ENCODE results near the gene BRD3OS.

The BRD3OS gene

DNA sequence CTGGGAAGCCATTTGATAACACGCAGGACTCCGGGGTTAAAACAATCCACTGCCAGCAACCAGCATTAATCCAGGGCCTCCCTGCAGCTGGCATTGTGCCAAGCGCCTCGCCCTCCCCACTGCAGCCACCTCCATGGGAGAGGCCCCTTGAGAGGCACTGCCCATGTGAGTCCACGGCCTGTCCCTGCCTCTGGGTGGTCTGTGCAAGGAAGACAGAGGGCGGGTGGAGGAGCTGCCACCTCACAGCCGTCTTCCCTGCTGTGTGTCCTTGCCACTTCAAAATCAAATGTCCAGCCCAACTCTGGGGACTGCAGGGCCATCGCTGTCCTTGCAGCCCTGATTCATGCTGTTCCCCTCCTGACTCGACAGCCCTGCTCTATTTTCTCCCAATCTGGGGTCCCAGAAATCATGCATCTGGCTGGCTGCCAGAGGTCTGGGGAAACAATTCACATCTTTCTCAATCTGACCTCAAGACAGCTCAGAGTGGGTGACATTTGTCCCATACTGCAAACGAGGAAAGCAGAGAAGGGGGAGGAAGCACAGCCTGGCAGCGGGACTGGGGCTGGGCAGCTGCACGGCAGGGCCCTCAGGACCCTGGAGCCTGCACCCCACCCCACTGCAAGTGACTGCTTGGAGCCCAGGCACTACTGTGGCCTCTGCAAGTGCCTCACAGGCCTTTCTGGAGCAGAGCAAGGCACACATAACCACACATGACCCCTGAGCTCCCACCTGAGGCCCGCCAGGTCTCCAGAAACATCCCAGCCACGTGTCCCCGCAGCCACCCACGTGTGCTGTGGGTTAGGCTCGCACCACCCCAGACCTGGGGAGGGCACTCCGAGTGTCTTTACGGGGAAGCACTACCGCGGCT, 15.7 kb downstream of the BRD3OS start:
- H3K4me3 Mint-ChIP-seq: no peak overlapping the region

DNA sequence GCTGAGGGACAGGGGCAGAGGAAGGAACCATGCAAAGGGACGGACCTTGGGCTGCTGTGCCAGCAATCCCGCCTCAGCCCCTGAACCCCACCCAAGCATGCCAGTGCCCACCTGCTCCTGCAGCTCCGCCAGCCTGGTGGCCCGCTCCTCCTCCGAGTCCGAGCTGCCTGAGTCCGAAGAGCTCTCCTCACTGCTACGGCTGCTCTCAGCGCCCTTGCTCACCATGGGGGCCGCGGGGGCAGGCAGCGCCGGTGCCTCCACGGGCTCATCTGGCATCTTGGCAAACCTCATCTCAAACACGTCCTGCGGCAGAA, 16.3 kb downstream of the BRD3OS start:
- DNase-seq (ENCODE audit: low spot score): no peak
- H3K9me3 Mint-ChIP-seq: no peaks in the 10 kb centered on the region
- no peaks in the 10 kb centered on the region for H3K4me1 Mint-ChIP-seq (ENCODE audit: low read depth)
- no peak overlapping the region for H3K27ac Mint-ChIP-seq
- H3K27me3 Mint-ChIP-seq (ENCODE audit: low read depth): no peaks in the 10 kb centered on the region
- no peak overlapping the region for H3K4me3 Mint-ChIP-seq
- H3K36me3 Mint-ChIP-seq (ENCODE audit: low read depth): peaks cover 34% of the 10 kb centered on the region

More for the DNA sequence above, 15.7 kb downstream of the BRD3OS start:
- Mint-ChIP-seq H3K27me3 (ENCODE audit: low read depth) (no peaks in the 10 kb centered on the region), H3K36me3 (ENCODE audit: low read depth) (peaks cover 37% of the 10 kb centered on the region), H3K4me1 (ENCODE audit: low read depth) (no peaks in the 10 kb centered on the region), H3K27ac (no peak overlapping the region), H3K9me3 (no peaks in the 10 kb centered on the region)
- DNase-seq (ENCODE audit: low spot score): no peak

DNA sequence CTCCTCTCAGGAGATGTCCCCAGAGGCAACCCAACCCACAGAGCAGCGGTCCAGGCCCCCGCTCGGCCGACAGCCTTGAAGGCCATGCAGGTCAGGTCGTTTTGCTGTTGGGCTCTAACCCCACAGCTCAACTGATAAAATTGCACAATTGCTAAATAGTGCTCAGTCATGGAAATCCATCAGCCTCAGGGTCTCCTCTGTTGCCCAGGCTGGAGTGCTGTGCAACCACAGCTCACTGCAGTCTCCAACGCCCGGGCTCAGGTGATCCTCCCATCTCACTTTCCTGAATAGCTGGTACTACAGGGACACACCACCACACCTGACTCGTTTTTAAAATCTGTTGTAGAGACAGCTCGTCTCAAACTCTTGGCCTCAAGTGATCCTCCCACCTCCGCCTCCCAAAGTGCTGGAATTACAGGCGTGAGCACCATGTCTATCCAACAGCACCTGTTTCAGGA, 18.3 kb downstream of the BRD3OS start:
- Mint-ChIP-seq H3K4me3 (no peak overlapping the region), H3K4me1 (ENCODE audit: low read depth) (no peaks in the 10 kb centered on the region), H3K9me3 (no peaks in the 10 kb centered on the region), H3K36me3 (ENCODE audit: low read depth) (peaks cover 23% of the 10 kb centered on the region), H3K27me3 (ENCODE audit: low read depth) (no peaks in the 10 kb centered on the region), H3K27ac (no peak overlapping the region)
- no peak for DNase-seq (ENCODE audit: low spot score)

DNA sequence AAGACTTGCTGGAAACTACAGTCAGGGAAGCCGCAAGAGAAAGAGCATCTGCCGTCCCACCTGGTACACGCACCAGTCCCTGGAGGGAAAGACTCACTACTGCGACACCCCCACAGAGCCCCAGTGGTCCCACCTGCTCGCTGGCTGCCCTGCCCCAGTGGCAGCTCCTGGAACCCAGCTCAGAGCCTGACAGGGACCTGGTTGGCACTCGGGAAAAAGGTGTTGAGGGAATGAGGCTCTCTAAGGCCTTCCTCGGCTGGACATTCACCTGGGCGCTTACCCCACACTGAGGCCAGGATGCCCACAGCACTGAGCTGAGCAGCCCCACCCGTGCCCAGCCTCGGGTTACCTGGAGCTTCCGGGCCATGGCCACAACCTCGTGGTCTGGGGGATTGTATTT, 19.7 kb downstream of the BRD3OS start:
- Mint-ChIP-seq H3K4me1 (ENCODE audit: low read depth) (no peaks in the 10 kb centered on the region), H3K4me3 (no peak overlapping the region), H3K9me3 (no peaks in the 10 kb centered on the region), H3K36me3 (ENCODE audit: low read depth) (peaks cover 9% of the 10 kb centered on the region), H3K27me3 (ENCODE audit: low read depth) (no peaks in the 10 kb centered on the region), H3K27ac (no peak overlapping the region)
- no peak for DNase-seq (ENCODE audit: low spot score)

DNA sequence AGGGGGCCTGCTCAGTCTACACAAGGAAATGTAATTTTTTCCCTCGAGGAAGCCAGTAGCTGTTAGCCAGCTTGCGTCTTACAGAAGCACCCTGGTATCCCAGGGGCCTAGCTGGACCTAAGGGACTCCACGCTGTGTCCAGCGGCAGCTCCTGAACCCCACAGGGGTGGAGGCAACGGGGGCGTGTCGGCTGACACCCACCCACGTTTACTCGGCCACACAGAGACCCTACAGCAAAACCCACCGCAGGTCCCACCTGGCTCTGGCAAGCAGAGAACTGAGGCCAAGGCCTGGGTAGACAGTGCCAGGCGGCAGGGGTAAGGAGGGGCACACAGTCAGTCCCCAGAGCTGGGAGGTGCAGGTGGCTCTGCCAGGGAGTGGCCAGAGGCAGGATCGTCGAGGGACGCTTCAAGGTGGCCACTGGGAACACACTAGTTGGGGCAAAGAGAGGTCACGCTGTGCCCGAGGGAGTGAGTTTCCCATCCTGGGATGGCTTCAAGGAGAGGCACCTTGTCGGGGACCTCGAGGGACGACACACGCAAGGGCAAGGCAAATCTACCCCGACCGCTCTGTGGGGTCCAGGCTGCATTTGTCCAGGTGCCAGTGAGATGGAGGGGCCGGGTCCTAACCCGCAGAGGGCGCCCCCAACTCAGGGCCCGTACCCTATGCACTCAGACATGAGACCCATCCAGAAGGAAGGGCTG, 20.7 kb downstream of the BRD3OS start:
- H3K27ac Mint-ChIP-seq: no peak overlapping the region
- no peaks in the 10 kb centered on the region for H3K4me1 Mint-ChIP-seq (ENCODE audit: low read depth)
- no peak for DNase-seq (ENCODE audit: low spot score)
- no peaks in the 10 kb centered on the region for H3K27me3 Mint-ChIP-seq (ENCODE audit: low read depth)
- H3K9me3 Mint-ChIP-seq: no peaks in the 10 kb centered on the region
- H3K4me3 Mint-ChIP-seq: no peak overlapping the region
- peaks cover 3% of the 10 kb centered on the region for H3K36me3 Mint-ChIP-seq (ENCODE audit: low read depth)

DNA sequence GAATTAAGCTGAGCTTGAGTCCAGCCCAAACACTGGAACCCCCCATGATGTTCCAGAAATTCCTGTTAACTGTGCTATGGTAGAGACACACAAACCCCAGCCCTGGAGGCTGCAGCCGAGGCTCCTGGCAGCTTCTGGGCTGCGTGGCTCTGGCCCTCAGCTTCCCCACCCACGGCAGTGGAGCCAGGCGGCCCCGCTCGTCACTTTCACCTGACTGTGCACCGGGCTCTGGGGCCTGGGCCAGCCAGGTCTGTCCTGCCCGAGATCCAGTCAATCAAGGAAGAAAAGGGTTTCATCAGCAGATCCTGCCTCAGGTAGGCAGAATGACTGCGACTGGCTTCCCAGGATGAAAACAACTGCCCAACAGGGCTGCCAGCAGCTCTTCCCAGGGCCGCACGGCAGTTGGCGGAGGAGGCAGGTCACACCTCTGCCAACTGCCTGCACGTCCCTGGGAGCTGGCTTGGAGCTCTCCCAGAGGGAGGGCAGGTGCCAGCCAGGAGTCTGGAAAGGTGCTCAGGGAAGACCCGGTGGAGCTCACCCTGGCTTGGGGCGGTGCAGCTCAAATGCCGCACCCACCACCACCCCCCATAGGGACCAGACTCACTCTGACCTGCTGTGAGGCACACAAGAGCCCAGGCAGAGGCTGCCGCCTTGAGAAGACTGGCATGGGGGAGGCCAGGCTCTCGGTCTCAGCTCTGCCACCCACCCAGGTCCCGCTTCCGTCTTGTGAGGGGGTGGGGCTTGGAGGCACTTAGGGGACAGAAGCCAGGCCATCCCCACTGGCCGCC, 21.8 kb downstream of the BRD3OS start:
- no peak for DNase-seq (ENCODE audit: low spot score)
- Mint-ChIP-seq H3K4me1 (ENCODE audit: low read depth) (no peaks in the 10 kb centered on the region), H3K27ac (no peak overlapping the region), H3K36me3 (ENCODE audit: low read depth) (peaks cover 9% of the 10 kb centered on the region), H3K27me3 (ENCODE audit: low read depth) (no peaks in the 10 kb centered on the region), H3K9me3 (no peaks in the 10 kb centered on the region), H3K4me3 (no peak overlapping the region)

DNA sequence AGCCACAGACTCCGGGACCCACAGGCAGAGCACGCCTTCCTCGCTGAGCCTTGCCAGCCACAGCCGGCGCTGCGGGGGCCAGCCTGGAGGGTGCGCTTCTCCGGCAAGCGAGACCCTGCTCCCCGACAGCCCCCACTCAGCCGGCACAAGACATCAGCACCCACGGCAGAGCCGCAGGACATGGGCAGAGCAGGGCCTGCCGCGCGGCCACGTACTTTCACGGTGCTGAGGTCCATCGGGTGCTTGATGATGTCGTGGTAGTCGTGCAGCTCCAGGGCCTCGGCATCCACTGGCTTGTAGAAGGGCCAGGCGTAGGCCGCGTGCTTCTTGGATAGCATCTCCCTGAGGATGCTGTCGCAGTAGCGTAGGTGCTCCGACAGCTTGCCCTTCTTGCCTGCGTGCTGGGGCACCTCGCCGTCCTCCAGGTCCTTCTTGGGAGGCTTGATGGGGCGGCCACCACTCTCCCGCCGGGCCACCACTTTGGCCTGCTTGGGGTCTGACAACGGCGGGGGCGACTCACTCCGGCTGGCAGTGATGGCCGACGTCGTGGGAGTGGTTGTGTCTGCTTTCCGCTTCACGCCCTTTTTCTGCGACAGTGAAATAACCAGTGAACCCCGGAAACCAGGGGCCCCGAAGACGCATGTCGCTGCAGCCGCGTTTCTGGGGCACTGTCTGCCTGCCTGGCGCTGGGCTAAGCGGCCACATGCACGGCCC, 22.7 kb downstream of the BRD3OS start:
- Mint-ChIP-seq H3K27me3 (ENCODE audit: low read depth) (no peaks in the 10 kb centered on the region), H3K4me1 (ENCODE audit: low read depth) (no peaks in the 10 kb centered on the region), H3K4me3 (no peak overlapping the region), H3K9me3 (no peaks in the 10 kb centered on the region), H3K27ac (no peak overlapping the region), H3K36me3 (ENCODE audit: low read depth) (peaks cover 9% of the 10 kb centered on the region)
- DNase-seq (ENCODE audit: low spot score): no peak

DNA sequence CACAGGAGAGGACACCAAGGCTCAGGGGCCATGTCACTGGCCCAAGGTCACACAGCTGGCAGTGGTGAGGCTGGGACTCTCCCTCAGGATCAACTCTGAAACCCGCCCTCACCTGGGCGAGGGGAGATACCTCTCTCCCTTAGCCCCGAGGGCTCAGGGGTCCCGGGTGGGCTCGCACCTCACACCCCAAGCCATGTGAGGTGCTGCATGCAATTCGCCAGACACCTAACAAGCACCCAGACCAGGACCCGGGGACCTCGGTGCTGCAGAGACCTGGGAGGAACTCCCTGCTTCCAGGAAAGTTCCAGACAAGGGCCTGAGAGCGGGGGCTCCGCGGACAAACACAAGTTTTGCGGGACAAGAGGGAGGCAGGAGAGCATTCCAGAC, 23.3 kb downstream of the BRD3OS start:
- H3K27ac Mint-ChIP-seq: no peak overlapping the region
- H3K4me3 Mint-ChIP-seq: no peak overlapping the region
- no peaks in the 10 kb centered on the region for H3K9me3 Mint-ChIP-seq
- no peak for DNase-seq (ENCODE audit: low spot score)
- peaks cover 9% of the 10 kb centered on the region for H3K36me3 Mint-ChIP-seq (ENCODE audit: low read depth)
- no peaks in the 10 kb centered on the region for H3K4me1 Mint-ChIP-seq (ENCODE audit: low read depth)
- H3K27me3 Mint-ChIP-seq (ENCODE audit: low read depth): no peaks in the 10 kb centered on the region

DNA sequence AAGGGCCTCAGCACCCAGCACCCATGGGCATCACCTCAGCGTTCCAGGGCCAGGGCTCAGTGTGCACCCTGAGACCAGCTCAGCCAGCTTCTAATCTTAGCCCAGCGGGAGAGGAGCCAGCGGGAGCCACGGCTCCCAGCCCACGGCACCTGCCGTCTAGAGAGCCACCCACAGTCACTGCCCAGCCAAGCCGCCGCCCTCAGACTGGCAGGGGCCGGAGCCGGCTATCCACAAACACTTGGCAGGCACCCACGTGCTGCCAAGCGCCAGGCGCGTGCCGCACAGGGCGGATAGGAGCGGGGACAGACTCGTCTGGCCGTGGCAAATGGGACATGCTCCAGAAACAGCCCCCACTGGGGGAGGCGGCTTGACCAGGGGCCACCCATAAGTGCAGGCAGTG, 24.0 kb downstream of the BRD3OS start:
- Mint-ChIP-seq H3K9me3 (no peaks in the 10 kb centered on the region), H3K36me3 (ENCODE audit: low read depth) (peaks cover 9% of the 10 kb centered on the region), H3K4me1 (ENCODE audit: low read depth) (no peaks in the 10 kb centered on the region), H3K4me3 (no peak overlapping the region), H3K27ac (no peak overlapping the region), H3K27me3 (ENCODE audit: low read depth) (no peaks in the 10 kb centered on the region)
- no peak for DNase-seq (ENCODE audit: low spot score)

DNA sequence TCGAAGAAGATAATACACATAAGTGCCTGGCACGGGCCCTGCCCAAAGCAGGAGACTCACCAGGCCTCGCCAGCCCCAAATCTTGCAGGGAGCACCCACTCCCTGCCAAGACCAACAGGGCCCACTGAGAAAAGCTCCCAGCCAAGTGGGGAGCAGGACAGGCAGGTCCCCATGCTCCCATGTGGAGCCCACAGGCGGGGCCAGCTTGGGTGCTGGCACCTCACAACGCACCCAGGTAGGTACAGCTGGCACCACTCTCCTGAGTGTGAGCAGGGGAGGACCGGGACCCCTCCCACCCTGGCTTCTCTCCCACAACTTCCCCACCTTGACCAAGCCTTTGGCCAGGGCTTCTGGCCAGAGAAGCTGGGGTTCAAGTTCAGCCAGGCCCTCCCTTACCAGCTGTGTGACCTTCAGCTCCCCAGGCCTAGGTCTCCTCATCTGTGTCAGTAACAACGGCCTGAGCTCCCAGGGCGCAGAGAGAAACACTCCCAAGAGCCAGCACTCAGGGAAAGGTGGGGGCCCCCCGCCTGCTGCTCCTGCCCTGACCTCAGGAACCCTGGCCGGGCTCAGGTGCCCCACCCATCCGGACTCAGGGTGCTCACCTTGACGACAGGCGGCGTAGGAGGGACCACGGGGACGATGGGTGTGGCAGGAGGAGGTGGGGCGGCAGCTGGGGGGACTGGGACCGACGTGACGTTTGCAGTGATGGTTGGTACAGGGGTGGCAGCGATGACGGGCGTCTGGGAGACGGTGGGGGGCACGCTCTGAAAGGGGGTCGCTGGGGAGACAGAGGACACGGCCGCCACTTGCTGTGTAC, 24.7 kb downstream of the BRD3OS start:
- Mint-ChIP-seq H3K27me3 (ENCODE audit: low read depth) (no peaks in the 10 kb centered on the region), H3K27ac (no peak overlapping the region), H3K4me3 (no peak overlapping the region), H3K9me3 (no peaks in the 10 kb centered on the region), H3K36me3 (ENCODE audit: low read depth) (peaks cover 9% of the 10 kb centered on the region), H3K4me1 (ENCODE audit: low read depth) (no peaks in the 10 kb centered on the region)
- DNase-seq (ENCODE audit: low spot score): no peak

DNA sequence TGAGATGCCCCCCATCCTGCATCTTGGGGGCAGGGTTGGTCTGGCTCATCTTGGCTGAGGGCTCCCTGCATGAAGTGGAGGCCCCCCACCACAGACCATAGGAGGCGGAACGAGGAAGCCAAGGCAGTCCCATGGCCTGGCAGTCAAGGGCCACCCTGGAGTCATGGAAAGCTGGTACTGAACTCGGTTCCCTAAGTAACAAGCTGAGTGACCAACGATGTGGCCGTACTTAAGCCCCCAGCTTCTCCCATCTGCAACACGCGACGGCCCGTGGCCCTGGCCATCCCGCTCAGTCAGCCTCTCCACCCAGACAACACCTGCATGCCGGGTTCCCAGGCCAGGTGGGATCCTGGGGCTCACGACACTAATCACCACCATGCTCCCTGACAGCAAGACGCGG, 25.4 kb downstream of the BRD3OS start:
- H3K9me3 Mint-ChIP-seq: no peaks in the 10 kb centered on the region
- H3K4me3 Mint-ChIP-seq: no peak overlapping the region
- H3K4me1 Mint-ChIP-seq (ENCODE audit: low read depth): no peaks in the 10 kb centered on the region
- no peak for DNase-seq (ENCODE audit: low spot score)
- H3K36me3 Mint-ChIP-seq (ENCODE audit: low read depth): peaks cover 9% of the 10 kb centered on the region
- no peak overlapping the region for H3K27ac Mint-ChIP-seq
- no peaks in the 10 kb centered on the region for H3K27me3 Mint-ChIP-seq (ENCODE audit: low read depth)

DNA sequence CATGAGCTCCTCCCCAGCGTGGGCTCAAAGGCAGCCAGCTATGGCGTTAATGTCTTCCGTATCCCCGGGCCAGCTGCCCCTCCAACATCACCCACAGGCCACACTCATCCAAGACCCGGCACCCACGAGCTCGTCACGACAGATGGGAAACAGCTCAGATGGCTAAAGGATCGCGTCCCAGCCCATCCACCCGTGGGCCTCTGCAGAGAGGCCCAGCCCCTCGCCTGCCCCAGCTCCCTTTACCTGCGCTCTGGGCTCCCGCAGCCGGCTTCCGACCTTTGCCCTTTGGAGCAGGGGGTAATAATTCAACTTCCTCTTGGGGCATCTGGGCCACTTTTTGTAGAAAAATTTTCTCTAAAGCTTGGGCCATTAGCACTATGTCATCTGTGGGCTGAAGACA, 26.0 kb downstream of the BRD3OS start:
- Mint-ChIP-seq H3K36me3 (ENCODE audit: low read depth) (peaks cover 9% of the 10 kb centered on the region), H3K9me3 (no peaks in the 10 kb centered on the region), H3K27me3 (ENCODE audit: low read depth) (no peaks in the 10 kb centered on the region), H3K4me1 (ENCODE audit: low read depth) (no peaks in the 10 kb centered on the region), H3K27ac (no peak overlapping the region), H3K4me3 (no peak overlapping the region)
- no peak for DNase-seq (ENCODE audit: low spot score)

DNA sequence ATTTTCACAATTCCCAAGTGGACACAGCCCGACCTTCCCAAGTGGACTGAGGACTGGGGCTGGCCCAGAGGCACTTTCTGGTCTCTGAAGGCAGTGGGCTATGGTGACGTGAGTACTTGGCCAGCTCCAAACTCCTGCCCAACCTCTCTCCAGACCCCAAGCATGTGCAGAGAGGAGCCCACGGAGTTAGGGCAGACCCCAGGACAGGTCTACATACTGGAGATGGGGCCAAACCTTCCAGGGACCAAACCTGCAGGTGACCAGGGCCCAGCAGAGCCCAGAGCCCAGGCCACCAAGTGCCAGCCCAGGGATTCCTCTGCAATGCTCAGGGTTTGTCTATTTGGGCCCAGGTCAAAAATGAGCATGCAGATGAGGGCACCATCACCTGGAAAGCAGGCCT, 27.2 kb downstream of the BRD3OS start:
- no peak for DNase-seq (ENCODE audit: low spot score)
- no peaks in the 10 kb centered on the region for H3K9me3 Mint-ChIP-seq
- no peaks in the 10 kb centered on the region for H3K27me3 Mint-ChIP-seq (ENCODE audit: low read depth)
- H3K27ac Mint-ChIP-seq: no peak overlapping the region
- H3K4me1 Mint-ChIP-seq (ENCODE audit: low read depth): no peaks in the 10 kb centered on the region
- peaks cover 7% of the 10 kb centered on the region for H3K36me3 Mint-ChIP-seq (ENCODE audit: low read depth)
- no peak overlapping the region for H3K4me3 Mint-ChIP-seq
